Measurements from ENCODE around the gene EDN3. TPM values are rescaled to one million over a fixed set of nuclear protein-coding genes. Genes with fewer than 3 reads are reported as not detected.

Gene EDN3
- total RNA-seq, 1 experiment from 2014 or later = not detected

DNA sequence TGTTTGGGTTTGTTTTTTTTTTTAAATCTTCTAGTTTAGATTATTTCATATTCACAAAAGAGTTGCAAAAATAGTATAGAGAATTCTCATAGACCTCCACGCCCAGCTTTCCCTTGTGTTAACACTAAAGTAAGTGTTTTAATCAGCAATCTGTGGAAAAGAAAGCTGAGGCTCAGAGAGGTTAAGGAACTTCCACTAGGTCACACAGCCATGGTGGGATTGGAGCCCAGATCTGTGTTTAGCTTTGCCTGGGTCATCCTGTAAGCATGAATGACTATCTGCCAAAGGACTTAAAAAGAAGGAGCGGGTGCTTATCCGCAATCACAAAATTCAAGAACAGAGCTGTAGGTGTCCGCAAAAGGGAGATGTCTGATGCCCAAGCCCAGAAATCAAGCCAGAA lies 60.5 kb downstream of the EDN3 start:
- Histone ChIP-seq H3K36me3 (ENCODE audit: control insufficient read depth in 1 of 2, insufficient read depth in 2 of 2, low read length in 2 of 2) (no peaks in the 10 kb centered on the region), H3K27me3 (ENCODE audit: insufficient read depth, low read length) (peaks cover 26% of the 10 kb centered on the region), H3K9me3 (ENCODE audit: control insufficient read depth in 1 of 2, insufficient read depth in 1 of 2, low read depth in 1 of 2, low read length in 2 of 2) (no peaks in the 10 kb centered on the region), H3K4me3 (replicated peaks in 1 of 2; ENCODE audit: low read depth in 1 of 2, low read length in 2 of 2) (no peak overlapping the region), H3K79me2 (ENCODE audit: insufficient read depth, low read length) (no peaks in the 10 kb centered on the region), H3K27ac (ENCODE audit: low read depth, low read length) (no peak overlapping the region), H3K9ac (ENCODE audit: low read length) (no peak overlapping the region), H3K4me2 (ENCODE audit: low read length) (no peak overlapping the region), H4K20me1 (ENCODE audit: insufficient read depth) (no peaks in the 10 kb centered on the region), H3K9me2 (ENCODE audit: insufficient read depth) (no peaks in the 10 kb centered on the region), H3K4me1 (ENCODE audit: control insufficient read depth in 1 of 2, insufficient read depth in 2 of 2, low read length in 2 of 2) (no peaks in the 10 kb centered on the region), H2AFZ (ENCODE audit: low read depth, low read length, poor library complexity, severe bottlenecking) (no peak overlapping the region)
- ChIA-PET RAD21 (ENCODE audit: low non-redundant PET in 1 of 2, low total read pairs in 2 of 2, uncharacterized antibody in 2 of 2, unreplicated experiment in 2 of 2) (no interaction called here), POLR2A (no interaction called here), CTCF (no interaction called here)
- DNase-seq (ENCODE audit: low read depth, low spot score) (no peak), ATAC-seq (no peak)
- TF ChIP-seq SP1 (IDR thresholded peaks at IDR 0.05; ENCODE audit: low read depth) = no peak
- TF ChIP-seq, protein P1, sequence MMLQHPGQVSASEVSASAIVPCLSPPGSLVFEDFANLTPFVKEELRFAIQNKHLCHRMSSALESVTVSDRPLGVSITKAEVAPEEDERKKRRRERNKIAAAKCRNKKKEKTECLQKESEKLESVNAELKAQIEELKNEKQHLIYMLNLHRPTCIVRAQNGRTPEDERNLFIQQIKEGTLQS (IDR thresholded peaks at IDR 0.05) = no peak
- TF ChIP-seq, protein P2, sequence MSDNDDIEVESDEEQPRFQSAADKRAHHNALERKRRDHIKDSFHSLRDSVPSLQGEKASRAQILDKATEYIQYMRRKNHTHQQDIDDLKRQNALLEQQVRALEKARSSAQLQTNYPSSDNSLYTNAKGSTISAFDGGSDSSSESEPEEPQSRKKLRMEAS (IDR thresholded peaks at IDR 0.05) = no peak
- no peak for TF ChIP-seq SRF (IDR thresholded peaks at IDR 0.05; ENCODE audit: low read depth)
- no peak for TF ChIP-seq YY1 (IDR thresholded peaks at IDR 0.05; ENCODE audit: extremely low read depth, insufficient replicate concordance, low read depth, low read length)
- no peak for TF ChIP-seq JUND (IDR thresholded peaks at IDR 0.05)
- no peak for TF ChIP-seq CTCF (IDR thresholded peaks at IDR 0.05 in 2 of 3, conservative IDR thresholded peaks at IDR 0.05 in 1 of 3; ENCODE audit: borderline replicate concordance in 1 of 3, insufficient read depth in 1 of 3, low read depth in 2 of 3, low read length in 2 of 3)
- TF ChIP-seq POLR2AphosphoS5 (IDR thresholded peaks at IDR 0.05; ENCODE audit: low read depth, low read length) = no peak
- no peak for TF ChIP-seq FOSL1 (IDR thresholded peaks at IDR 0.05; ENCODE audit: low read depth)
- no peak for TF ChIP-seq ZFX (IDR thresholded peaks at IDR 0.05)
- TF ChIP-seq ELF1 (IDR thresholded peaks at IDR 0.05; ENCODE audit: borderline replicate concordance, low read depth) = no peak
- TF ChIP-seq CEBPB (IDR thresholded peaks at IDR 0.05; ENCODE audit: low read depth) = no peak
- TF ChIP-seq CBX3 (IDR thresholded peaks at IDR 0.05; ENCODE audit: low read depth) = no peak
- no peak for TF ChIP-seq EZH2 (IDR thresholded peaks at IDR 0.05)
- no peak for TF ChIP-seq EZH2phosphoT487 (IDR thresholded peaks at IDR 0.05; ENCODE audit: borderline replicate concordance)
- TF ChIP-seq EGR1 (IDR thresholded peaks at IDR 0.05; ENCODE audit: low read depth) = no peak
- TF ChIP-seq RAD21 (IDR thresholded peaks at IDR 0.05; ENCODE audit: low read depth) = no peak
- intact Hi-C loops (cut with micrococcal nuclease) = no loop called here
- BruUV-seq (replicated peaks) = no TSS peak

Data from HCT116 (cell line).